Neural cell (in vitro differentiated cells): ENCODE measurements around the gene MRGPRD. TPM values are rescaled to one million over a fixed set of nuclear protein-coding genes. Genes with fewer than 3 reads are reported as not detected.

Experiments
- H2AFZ ChIP-seq: fragments of 200-600, 300-800 bp; sonication (generic), shearing (Covaris generic); 2 replicates; pipeline ENCODE4 v1.6.0; 2014; ENCODE audit warnings: low read depth, mild to moderate bottlenecking, antibody characterized with exemption, low read length, moderate library complexity
- H3F3A ChIP-seq: fragments of 200-600 bp; shearing (Covaris generic); 2 replicates; pipeline ENCODE4 v1.6.1; 2016; ENCODE audit warnings: mild to moderate bottlenecking, moderate library complexity, mixed read lengths, antibody characterized with exemption, low read length; ENCODE audit not compliant: insufficient read depth, poor library complexity, severe bottlenecking
- H3K27ac ChIP-seq: fragments of 200-600, 300-800 bp; sonication (generic), shearing (Covaris generic); 2 replicates; pipeline ENCODE4 v1.5.1; 2014; ENCODE audit warnings: mild to moderate bottlenecking, low read length, moderate library complexity
- H3K27me3 ChIP-seq: fragments of 300-800, 200-600 bp; sonication (generic), shearing (Covaris generic); 2 replicates; pipeline ENCODE4 v1.6.0; 2014; ENCODE audit warnings: mild to moderate bottlenecking, low read depth, low read length, moderate library complexity; ENCODE audit not compliant: insufficient read depth
- H3K36me3 ChIP-seq: fragments of 300-800, 200-600 bp; sonication (generic), shearing (Covaris generic); 2 replicates; pipeline ENCODE4 v1.5.1; 2014; ENCODE audit warnings: mild to moderate bottlenecking, antibody characterized with exemption, low read length, moderate library complexity; ENCODE audit not compliant: insufficient read depth
- H3K4me2 ChIP-seq: fragments of 300-800, 200-600 bp; sonication (generic), shearing (Covaris generic); 2 replicates; pipeline ENCODE4 v1.6.0; 2014; ENCODE audit warnings: mild to moderate bottlenecking, low read length
- H3K4me3 ChIP-seq: fragments of 300-800, 200-600 bp; sonication (generic), shearing (Covaris generic); 2 replicates; pipeline ENCODE4 v1.5.1; 2014; ENCODE audit warnings: mild to moderate bottlenecking, low read length, moderate library complexity
- H3K79me2 ChIP-seq: fragments of 200-600 bp; shearing (Covaris generic); replicated peaks from 2 replicates; pipeline ENCODE4 v1.6.0; 2014; ENCODE audit warnings: mild to moderate bottlenecking, low read length, moderate library complexity; ENCODE audit not compliant: insufficient read depth
- H3K9ac ChIP-seq: fragments of 300-800, 200-600 bp; sonication (generic), shearing (Covaris generic); 2 replicates; pipeline ENCODE4 v1.6.1; 2016; ENCODE audit warnings: mild to moderate bottlenecking, low read length, mixed read lengths
- H3K9me2 ChIP-seq: fragments of 200-600 bp; shearing (Covaris generic); 2 replicates; pipeline ENCODE4 v1.6.1; 2016; ENCODE audit warnings: mild to moderate bottlenecking, low read length, mixed read lengths; ENCODE audit not compliant: insufficient read depth
- H3K9me3 ChIP-seq: fragments of 200-600, 300-800 bp; sonication (generic), shearing (Covaris generic); 2 replicates; pipeline ENCODE4 v1.6.1; 2016; ENCODE audit warnings: mild to moderate bottlenecking, mixed run types, low read length, moderate library complexity, mixed read lengths
- H4K20me1 ChIP-seq: fragments of 200-600 bp; shearing (Covaris generic); 2 replicates; pipeline ENCODE4 v1.6.1; 2016; ENCODE audit warnings: mild to moderate bottlenecking, mixed run types; ENCODE audit not compliant: insufficient read depth
- CTCF ChIP-seq: fragments of 450-650 bp; IDR thresholded peaks from 2 replicates; pipeline ENCODE4 v1.5.1; 2014; ENCODE audit warnings: antibody characterized with exemption, mild to moderate bottlenecking, moderate library complexity; ENCODE audit not compliant: poor library complexity, severe bottlenecking
- EP300 ChIP-seq: fragments of 450-650 bp; conservative IDR thresholded peaks from 2 replicates; pipeline ENCODE4 v1.6.1; 2014; ENCODE audit warnings: antibody characterized with exemption, mild to moderate bottlenecking, moderate library complexity; ENCODE audit not compliant: poor library complexity, severe bottlenecking
- EZH2 ChIP-seq: fragments of 200-600, 300-800 bp; shearing (Covaris generic), sonication (generic); IDR thresholded peaks from 2 replicates; pipeline ENCODE4 v1.6.1; 2014; ENCODE audit warnings: antibody characterized with exemption, low read length, borderline replicate concordance, mild to moderate bottlenecking; ENCODE audit not compliant: insufficient read depth, poor library complexity, severe bottlenecking
- MXI1 ChIP-seq: fragments of 450-650 bp; conservative IDR thresholded peaks from 2 replicates; pipeline ENCODE4 v1.6.1; 2014; ENCODE audit warnings: antibody characterized with exemption, mild to moderate bottlenecking; ENCODE audit not compliant: poor library complexity, severe bottlenecking
- POLR2AphosphoS5 ChIP-seq: IDR thresholded peaks from 2 replicates; pipeline ENCODE4 v1.6.1; 2012
- RAD21 ChIP-seq: fragments of 450-650 bp; conservative IDR thresholded peaks from 2 replicates; pipeline ENCODE4 v1.6.1; 2014; ENCODE audit warnings: antibody characterized with exemption, mild to moderate bottlenecking, moderate library complexity
- REST ChIP-seq: IDR thresholded peaks from 2 replicates; pipeline ENCODE4 v1.6.1; 2012; ENCODE audit warnings: borderline replicate concordance
- SMC3 ChIP-seq: fragments of 450-650 bp; conservative IDR thresholded peaks from 2 replicates; pipeline ENCODE4 v1.6.1; 2014; ENCODE audit warnings: antibody characterized with exemption, mild to moderate bottlenecking, moderate library complexity; ENCODE audit not compliant: poor library complexity
- TAF1 ChIP-seq: IDR thresholded peaks from 2 replicates; pipeline ENCODE4 v1.6.1; 2012; ENCODE audit warnings: low read depth
- polyA plus RNA-seq: library from polyadenylated mRNA; depleted of rRNA; stranded (reverse); fragments of >200 nt; gene quantifications from 2 replicates; pipeline ENCODE4 v1.2.3, GENCODE V29; 2014

The MRGPRD gene
- polyA plus RNA-seq, 1 donor from 2014 or later = not detected

- Histone ChIP-seq H3K27me3 (no peaks in the 10 kb centered on the region), H3K9ac (no peak overlapping the region), H3F3A (no peaks in the 10 kb centered on the region)
These were observed 38.6 kb downstream of the MRGPRD start for GRCh38 chr11:68942095-68942620.

More at GRCh38 chr11:68942095-68942620, 38.6 kb downstream of the MRGPRD start:
- Histone ChIP-seq H2AFZ (no peak overlapping the region), H4K20me1 (no peaks in the 10 kb centered on the region), H3K9me2 (no peaks in the 10 kb centered on the region), H3K9me3 (no peaks in the 10 kb centered on the region), H3K79me2 (no peaks in the 10 kb centered on the region), H3K4me2 (no peak overlapping the region), H3K4me3 (no peak overlapping the region), H3K36me3 (no peaks in the 10 kb centered on the region), H3K27ac (no peak overlapping the region)
- TF ChIP-seq RAD21 (no peak), TAF1 (no peak), POLR2AphosphoS5 (no peak), EZH2 (no peak), CTCF (no peak), MXI1 (no peak), REST (no peak), SMC3 (no peak), EP300 (no peak)
